Liver (tissue), 3 donors: ENCODE data around the gene HEG1.

Experiments
- ATF3 ChIP-seq: IDR thresholded peaks from 2 replicates; pipeline ENCODE4 v1.6.1; 2016; ENCODE audit warnings: antibody characterized with exemption
- CTCF ChIP-seq: fragments of 150-350 bp; IDR thresholded peaks from 2 replicates; pipeline ENCODE4 v1.5.1; 2017; ENCODE audit warnings: improper control_type of control experiment, low read depth, low read length; ENCODE audit not compliant: missing input control
- EGR1 ChIP-seq, 2 donors: IDR thresholded peaks; 2 replicates each; pipeline ENCODE4 v1.6.1; 2016 to 2018; ENCODE audit warnings: antibody characterized with exemption in 2 of 2, low read depth in 2 of 2
- GABPA ChIP-seq, 2 donors: IDR thresholded peaks in 1 of 2; conservative IDR thresholded peaks in 1 of 2; 2 replicates each; pipeline ENCODE4 v1.6.1; 2016; ENCODE audit warnings: antibody characterized with exemption in 2 of 2, mild to moderate bottlenecking in 1 of 2, moderate library complexity in 1 of 2
- HNF4G ChIP-seq: IDR thresholded peaks from 2 replicates; pipeline ENCODE4 v1.6.1; 2016; ENCODE audit warnings: antibody characterized with exemption
- JUND ChIP-seq, 2 donors: IDR thresholded peaks; 2 replicates each; pipeline ENCODE4 v1.6.1; 2016; ENCODE audit warnings: antibody characterized with exemption in 2 of 2
- RAD21 ChIP-seq, 2 donors: IDR thresholded peaks; 2 replicates each; pipeline ENCODE4 v1.6.1; 2016; ENCODE audit warnings: antibody characterized with exemption in 2 of 2, mild to moderate bottlenecking in 2 of 2
- RXRA ChIP-seq, 2 donors: IDR thresholded peaks; 2 replicates each; pipeline ENCODE4 v1.6.1; 2017 to 2018; ENCODE audit warnings: antibody characterized with exemption in 2 of 2, mild to moderate bottlenecking in 1 of 2
- SP1 ChIP-seq: IDR thresholded peaks from 2 replicates; pipeline ENCODE4 v1.6.1; 2018; ENCODE audit warnings: antibody characterized with exemption, mild to moderate bottlenecking
- TAF1 ChIP-seq: conservative IDR thresholded peaks from 2 replicates; pipeline ENCODE4 v1.6.1; 2016; ENCODE audit warnings: antibody characterized with exemption, mild to moderate bottlenecking
- YY1 ChIP-seq: IDR thresholded peaks from 2 replicates; pipeline ENCODE4 v1.6.1; 2016; ENCODE audit warnings: antibody characterized with exemption, mild to moderate bottlenecking
- ZBTB33 ChIP-seq: IDR thresholded peaks from 2 replicates; pipeline ENCODE4 v1.6.1; 2016; ENCODE audit warnings: antibody characterized with exemption
- TF ChIP-seq, protein P1 (sequence below): IDR thresholded peaks from 2 replicates; pipeline ENCODE4 v1.6.1; 2016; ENCODE audit warnings: antibody characterized with exemption
- TF ChIP-seq, protein P2 (sequence below): IDR thresholded peaks from 2 replicates; pipeline ENCODE4 v1.6.1; 2016; ENCODE audit warnings: antibody characterized with exemption, mild to moderate bottlenecking
- donor health status: healthy.
- donor health status: healthy.

DNA sequence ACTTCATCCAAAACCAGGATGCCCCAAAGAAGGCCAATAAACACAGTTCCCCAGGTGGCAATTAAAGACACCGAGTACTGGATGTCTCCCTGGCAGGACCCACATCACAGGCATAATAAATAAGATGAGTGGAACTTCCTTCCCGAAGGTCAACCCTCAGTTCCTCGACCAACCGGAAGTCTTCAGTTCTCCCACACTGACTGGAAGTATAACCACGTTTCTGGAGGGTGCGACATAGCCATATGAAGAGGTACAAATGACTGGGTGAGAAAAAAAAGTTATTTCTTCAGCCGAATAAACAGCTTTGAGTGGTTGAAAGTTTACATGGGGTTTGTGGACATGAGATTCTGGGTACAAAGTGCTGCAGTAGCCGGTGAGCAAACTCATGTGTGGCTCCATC lies 86.6 kb downstream of the HEG1 start:
- TF ChIP-seq CTCF (no peak), YY1 (no peak), TAF1 (no peak), SP1 (no peak), ATF3 (no peak), GABPA (IDR thresholded peaks at IDR 0.05 in 1 of 2, conservative IDR thresholded peaks at IDR 0.05 in 1 of 2) (no peak), EGR1 (IDR thresholded peaks at IDR 0.05; ENCODE audit: low read depth in 2 of 2) (no peak), RXRA (IDR thresholded peaks at IDR 0.05) (no peak), HNF4G (no peak), RAD21 (IDR thresholded peaks at IDR 0.05) (no peak), ZBTB33 (no peak), JUND (IDR thresholded peaks at IDR 0.05) (no peak)
- TF ChIP-seq, protein P1, sequence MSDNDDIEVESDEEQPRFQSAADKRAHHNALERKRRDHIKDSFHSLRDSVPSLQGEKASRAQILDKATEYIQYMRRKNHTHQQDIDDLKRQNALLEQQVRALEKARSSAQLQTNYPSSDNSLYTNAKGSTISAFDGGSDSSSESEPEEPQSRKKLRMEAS: no peak
- TF ChIP-seq, protein P2, sequence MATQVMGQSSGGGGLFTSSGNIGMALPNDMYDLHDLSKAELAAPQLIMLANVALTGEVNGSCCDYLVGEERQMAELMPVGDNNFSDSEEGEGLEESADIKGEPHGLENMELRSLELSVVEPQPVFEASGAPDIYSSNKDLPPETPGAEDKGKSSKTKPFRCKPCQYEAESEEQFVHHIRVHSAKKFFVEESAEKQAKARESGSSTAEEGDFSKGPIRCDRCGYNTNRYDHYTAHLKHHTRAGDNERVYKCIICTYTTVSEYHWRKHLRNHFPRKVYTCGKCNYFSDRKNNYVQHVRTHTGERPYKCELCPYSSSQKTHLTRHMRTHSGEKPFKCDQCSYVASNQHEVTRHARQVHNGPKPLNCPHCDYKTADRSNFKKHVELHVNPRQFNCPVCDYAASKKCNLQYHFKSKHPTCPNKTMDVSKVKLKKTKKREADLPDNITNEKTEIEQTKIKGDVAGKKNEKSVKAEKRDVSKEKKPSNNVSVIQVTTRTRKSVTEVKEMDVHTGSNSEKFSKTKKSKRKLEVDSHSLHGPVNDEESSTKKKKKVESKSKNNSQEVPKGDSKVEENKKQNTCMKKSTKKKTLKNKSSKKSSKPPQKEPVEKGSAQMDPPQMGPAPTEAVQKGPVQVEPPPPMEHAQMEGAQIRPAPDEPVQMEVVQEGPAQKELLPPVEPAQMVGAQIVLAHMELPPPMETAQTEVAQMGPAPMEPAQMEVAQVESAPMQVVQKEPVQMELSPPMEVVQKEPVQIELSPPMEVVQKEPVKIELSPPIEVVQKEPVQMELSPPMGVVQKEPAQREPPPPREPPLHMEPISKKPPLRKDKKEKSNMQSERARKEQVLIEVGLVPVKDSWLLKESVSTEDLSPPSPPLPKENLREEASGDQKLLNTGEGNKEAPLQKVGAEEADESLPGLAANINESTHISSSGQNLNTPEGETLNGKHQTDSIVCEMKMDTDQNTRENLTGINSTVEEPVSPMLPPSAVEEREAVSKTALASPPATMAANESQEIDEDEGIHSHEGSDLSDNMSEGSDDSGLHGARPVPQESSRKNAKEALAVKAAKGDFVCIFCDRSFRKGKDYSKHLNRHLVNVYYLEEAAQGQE: no peak
